Stimulated activated CD4-positive, alpha-beta T cell treated with anti-CD3 and anti-CD28 coated beads, Interleukin-15, amount 100 ng/mL, for 24 hours (primary cell): ENCODE measurements around the gene OSBPL1A.
"Not testable (repeated sequence)": the region's sequence is repeated elsewhere in the genome, so short reads cannot be mapped to it uniquely, and the experiment has no call there.

Experiments
- DNase-seq: peaks from one replicate; pipeline ENCODE4 v3.0.0-alpha.2; 2020

The OSBPL1A gene

GRCh38 chr18:24396082-24396633 lies 1.5 kb downstream of the OSBPL1A start:
- no peak for DNase-seq

GRCh38 chr18:24395049-24395795 lies 2.4 kb downstream of the OSBPL1A start:
- no peak for DNase-seq

DNA sequence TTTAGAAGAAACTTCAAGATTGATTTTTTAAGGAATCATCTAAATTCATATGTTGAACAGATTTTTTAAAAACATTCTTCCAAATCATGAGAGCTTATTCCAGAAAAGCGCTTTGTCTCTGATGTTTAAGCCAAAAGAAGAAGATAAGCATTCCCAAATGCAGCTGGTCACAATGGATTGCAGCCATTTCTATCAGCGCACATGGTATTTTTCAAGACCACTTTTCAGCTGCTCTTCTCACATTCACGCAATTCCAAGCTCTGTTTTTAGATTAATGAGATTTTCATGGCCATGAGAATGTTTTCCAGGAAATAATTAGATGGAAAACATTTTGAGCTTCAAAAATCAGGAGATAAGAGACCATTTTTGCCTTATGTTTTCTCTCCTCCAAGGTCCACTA lies 8.7 kb downstream of the OSBPL1A start:
- DNase-seq = no peak

DNA sequence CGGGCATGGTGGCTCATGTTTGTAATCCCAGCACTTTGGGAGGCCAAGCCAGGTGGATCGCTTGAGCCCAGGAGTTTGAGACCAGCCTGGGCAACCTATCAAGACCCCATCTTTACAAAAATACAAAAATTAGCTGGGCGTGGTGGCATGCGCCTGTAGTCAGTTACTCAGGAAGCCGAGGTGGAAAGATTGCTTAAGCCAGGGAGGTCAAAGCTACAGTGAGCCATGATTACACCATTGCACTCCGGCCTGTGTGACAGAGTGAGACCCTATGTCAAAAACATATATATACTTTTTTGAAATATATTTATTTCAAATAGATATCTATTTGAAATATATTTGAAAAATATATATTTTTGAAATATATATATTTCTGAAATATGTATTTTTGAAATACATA lies 10.9 kb downstream of the OSBPL1A start:
- DNase-seq = no peak

GRCh38 chr18:24381126-24381525 lies 16.5 kb downstream of the OSBPL1A start:
- DNase-seq = no peak

- DNase-seq = no peak
Measured at GRCh38 chr18:24380163-24380747, 17.4 kb downstream of the OSBPL1A start.

DNA sequence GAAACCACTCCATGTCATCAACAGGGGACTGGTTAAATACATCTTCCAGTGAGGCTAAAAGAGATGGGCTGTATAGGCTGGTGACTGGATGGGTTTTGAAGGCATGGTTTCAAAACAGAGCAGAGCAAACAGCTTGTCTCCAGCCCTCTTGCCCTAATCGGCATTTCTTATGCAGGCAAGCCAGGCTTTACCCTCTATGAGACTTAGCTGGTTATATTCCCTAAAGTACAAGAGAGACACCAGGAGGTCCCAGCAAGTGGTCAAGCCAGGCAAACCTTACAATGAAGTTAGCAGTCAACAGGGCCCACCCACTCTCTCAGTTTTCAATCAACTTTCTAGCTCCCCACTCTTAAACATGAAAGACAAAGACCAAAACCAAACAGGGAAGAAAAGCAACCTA lies 19.0 kb downstream of the OSBPL1A start:
- no peak for DNase-seq

DNA sequence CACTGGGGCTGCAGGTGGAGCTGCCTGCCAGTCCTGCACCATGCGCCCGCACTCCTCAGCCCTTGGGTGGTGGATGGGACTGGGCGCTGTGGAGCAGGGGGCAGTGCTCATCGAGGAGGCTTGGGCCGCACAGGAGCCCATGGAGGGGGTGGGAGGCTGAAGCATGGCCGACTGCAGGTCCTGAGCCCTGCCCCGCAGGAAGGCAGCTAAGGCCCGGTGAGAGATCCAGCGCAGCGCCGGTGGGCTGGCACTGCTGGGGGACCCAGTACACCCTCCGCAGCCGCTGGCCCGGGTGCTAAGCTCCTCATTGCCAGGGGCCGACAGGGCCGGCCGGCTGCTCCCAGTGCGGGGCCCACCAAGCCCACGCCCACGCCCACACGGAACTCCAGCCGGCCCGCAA lies 21.1 kb downstream of the OSBPL1A start:
- DNase-seq = not testable (repeated sequence)

- no peak for DNase-seq
Measured at GRCh38 chr18:24373328-24373727, 24.3 kb downstream of the OSBPL1A start.

GRCh38 chr18:24372279-24372872 lies 25.2 kb downstream of the OSBPL1A start:
- no peak for DNase-seq

- no peak for DNase-seq
Measured at GRCh38 chr18:24370120-24370519, 27.5 kb downstream of the OSBPL1A start.

- peak; percentile 63 for DNase-seq
Measured at GRCh38 chr18:24369426-24369825, 28.2 kb downstream of the OSBPL1A start.

DNA sequence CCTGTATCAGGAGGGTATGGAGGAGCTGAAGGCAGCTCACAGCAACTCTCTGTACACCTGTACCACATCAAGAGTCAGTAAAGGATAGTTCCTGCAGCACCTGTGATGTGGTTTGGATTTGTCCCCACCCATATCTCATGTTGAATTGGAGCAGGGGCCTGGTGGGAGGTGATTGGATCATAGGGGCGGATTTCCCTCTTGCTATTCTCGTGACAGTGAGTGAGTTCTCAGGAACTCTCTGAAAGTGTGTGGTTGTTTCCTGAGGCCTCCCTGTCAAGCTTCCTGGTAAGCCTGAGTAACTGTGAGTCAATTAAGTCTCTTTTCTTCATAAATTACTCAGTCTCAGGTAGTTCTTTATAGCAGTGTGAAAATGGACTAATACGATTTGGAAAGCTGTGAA lies 28.9 kb downstream of the OSBPL1A start:
- peak; percentile 76 for DNase-seq

GRCh38 chr18:24366328-24366727 lies 31.3 kb downstream of the OSBPL1A start:
- DNase-seq = no peak

DNA sequence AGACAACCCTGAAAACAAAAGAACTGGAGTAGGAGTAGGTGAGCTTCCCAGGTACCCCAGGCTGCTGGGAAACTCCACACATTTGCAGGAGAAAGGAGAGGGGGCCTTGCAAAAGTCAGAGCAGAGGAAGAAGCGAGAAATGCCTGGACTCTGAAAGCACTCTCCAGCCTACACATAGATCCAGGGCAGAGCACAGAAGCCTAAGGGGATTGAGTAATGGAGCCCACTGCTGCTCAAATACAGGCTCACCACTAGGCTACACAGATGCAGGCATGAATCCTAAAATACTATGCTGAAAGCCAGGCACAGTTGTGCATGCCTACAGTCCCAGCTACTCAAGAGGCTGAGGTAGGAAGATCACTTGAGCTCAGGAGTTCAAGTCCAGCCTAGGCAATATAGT lies 33.4 kb downstream of the OSBPL1A start:
- no peak for DNase-seq

- no peak for DNase-seq
Measured at GRCh38 chr18:24362757-24363156, 34.9 kb downstream of the OSBPL1A start.

DNA sequence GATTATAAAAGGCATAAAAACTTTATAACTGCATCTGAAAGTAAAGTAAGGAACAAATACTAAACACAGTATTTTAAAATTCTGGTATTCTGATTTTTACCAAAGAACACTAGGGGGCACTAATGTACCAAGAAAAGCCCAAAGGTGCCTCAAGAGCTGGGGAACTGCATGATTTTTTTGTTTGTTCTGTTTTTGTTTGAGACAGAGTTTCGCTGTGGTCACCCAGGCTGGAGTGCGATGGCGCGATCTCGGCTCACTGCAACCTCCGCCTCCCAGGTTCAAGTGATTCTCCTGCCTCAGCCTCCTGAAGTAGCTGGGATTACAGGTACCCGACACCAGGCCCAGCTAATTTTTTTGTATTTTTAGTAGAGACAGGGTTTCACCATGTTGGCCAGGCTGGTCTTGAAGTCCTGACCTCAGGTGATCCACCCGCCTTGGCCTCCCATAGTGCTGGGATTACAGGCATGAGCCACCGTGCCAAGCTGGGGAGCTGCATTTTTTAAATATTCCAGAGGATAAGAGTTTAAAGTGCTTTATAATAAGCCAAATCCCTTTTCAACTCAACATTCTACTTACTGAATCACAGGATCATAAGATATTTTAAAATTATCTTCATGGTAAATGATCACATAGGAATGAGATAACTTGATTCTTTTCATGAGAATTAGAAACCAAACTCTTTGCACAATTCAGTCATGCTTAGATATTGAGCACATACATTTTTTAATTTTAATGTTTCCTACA lies 37.7 kb downstream of the OSBPL1A start:
- DNase-seq = peak; percentile 24

- DNase-seq = no peak
Measured at GRCh38 chr18:24354278-24354677, 43.3 kb downstream of the OSBPL1A start.

- no peak for DNase-seq
Measured at GRCh38 chr18:24346254-24346653, 51.4 kb downstream of the OSBPL1A start.

DNA sequence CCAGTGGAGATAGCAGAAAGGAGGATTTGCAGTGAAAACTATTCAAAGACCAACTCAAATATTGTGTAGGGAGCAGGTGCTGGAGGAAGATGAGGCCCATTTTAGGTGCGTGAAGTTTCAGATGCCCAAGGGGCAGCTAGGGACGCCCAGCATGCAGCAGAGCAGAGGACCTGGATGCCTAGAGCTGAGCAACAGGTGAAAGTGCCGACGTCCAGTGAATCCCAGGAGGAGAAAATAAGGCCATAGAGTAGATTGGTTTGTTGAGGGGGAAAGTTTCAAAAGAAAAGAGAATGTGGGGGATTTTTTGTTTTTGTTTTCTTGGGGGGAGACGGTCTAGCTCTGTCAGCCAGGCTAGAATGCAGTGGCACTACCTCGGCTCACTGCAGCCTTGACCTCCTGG lies 53.1 kb downstream of the OSBPL1A start:
- no peak for DNase-seq

DNA sequence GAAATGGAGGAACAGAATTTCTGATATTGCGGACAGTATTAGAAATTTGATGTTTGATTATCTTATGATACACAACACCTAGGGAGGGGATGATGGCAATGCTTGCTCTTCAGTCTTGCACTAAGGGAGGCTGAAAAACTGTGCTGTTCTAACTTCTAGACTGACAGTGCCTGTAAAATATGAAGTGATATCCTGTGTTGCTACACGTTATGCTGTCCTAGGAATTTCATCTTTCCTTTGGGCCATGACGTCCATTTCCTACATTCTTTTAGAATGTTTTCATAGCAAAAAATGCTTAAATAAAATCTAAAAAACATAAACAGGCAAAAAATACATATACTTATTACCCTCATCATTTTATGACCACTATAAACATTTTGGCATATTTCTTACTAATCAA lies 55.3 kb downstream of the OSBPL1A start:
- no peak for DNase-seq

DNA sequence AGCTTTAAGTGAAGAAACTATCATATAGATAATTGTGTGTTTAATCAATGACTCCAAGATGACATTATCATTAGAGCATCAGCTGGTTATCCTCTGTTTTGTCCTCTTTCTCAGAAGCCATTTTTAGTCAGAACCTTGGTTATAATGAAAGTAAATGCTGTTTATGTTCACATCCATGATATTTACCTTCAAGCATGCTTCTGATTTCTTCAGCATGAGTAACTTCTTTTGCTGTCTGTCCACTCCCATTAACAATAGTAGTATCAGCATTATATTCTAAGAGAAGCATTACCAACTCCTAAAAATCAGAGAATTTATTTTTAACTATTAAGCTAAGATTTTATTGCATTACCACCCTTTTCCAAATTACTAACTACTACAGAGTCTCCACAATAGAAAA lies 56.3 kb downstream of the OSBPL1A start:
- DNase-seq = no peak

- no peak for DNase-seq
Measured at GRCh38 chr18:24333084-24333483, 64.5 kb downstream of the OSBPL1A start.
